ENCODE results near the gene PPARA. TPM values are rescaled to one million over a fixed set of nuclear protein-coding genes. Genes with fewer than 3 reads are reported as not detected.

The PPARA gene
- total RNA-seq, 2 experiments from 2014 or later, result 9.1 to 11.8 TPM

GRCh38 chr22:46139895-46140350, 10.4 kb upstream of the PPARA start:
- no peaks in the 10 kb centered on the region for H3K27me3 Mint-ChIP-seq
- POLR2A ChIA-PET, result no interaction called here

GRCh38 chr22:46140989-46141928, 9.1 kb upstream of the PPARA start:
- DNase-seq (no peak), ATAC-seq (no peak)
- POLR2A ChIA-PET, result no interaction called here
- H3K27ac Mint-ChIP-seq, result no peak overlapping the region
- CTCF ChIA-PET, result no interaction called here
- H3K36me3 Mint-ChIP-seq (ENCODE audit: low read depth), result no peaks in the 10 kb centered on the region
- H3K27me3 Mint-ChIP-seq, result no peaks in the 10 kb centered on the region
- TF ChIP-seq CTCF (IDR thresholded peaks at IDR 0.05), result no peak
- no peaks in the 10 kb centered on the region for H3K9me3 Mint-ChIP-seq
- no peak overlapping the region for H3K4me3 Mint-ChIP-seq
- intact Hi-C loops (cut with micrococcal nuclease), result no loop called here
- no peaks in the 10 kb centered on the region for H3K4me1 Mint-ChIP-seq (ENCODE audit: low read depth)

More at GRCh38 chr22:46139895-46140350, 10.4 kb upstream of the PPARA start:
- TF ChIP-seq CTCF (IDR thresholded peaks at IDR 0.05), result no peak
- DNase-seq, result no peak
- intact Hi-C loops (cut with micrococcal nuclease), result no loop called here
- Mint-ChIP-seq H3K27ac (no peak overlapping the region), H3K4me3 (no peak overlapping the region), H3K36me3 (ENCODE audit: low read depth) (no peaks in the 10 kb centered on the region), H3K4me1 (ENCODE audit: low read depth) (no peaks in the 10 kb centered on the region), H3K9me3 (no peaks in the 10 kb centered on the region)
- CTCF ChIA-PET, result no interaction called here
- no peak for ATAC-seq

GRCh38 chr22:46142548-46143490, 7.5 kb upstream of the PPARA start:
- ChIA-PET CTCF (interaction anchor here (1.5 kb wide), 1 partner anchor 137 kb away, joined by 3 read pairs; no protein-coding TSS in a partner anchor), POLR2A (interaction anchor here (0.6 kb wide), 1 partner anchor 32 kb away, joined by 3 read pairs; no protein-coding TSS in a partner anchor)
- intact Hi-C loops (cut with micrococcal nuclease), result no loop called here
- H3K27ac Mint-ChIP-seq, result no peak overlapping the region
- no peak for TF ChIP-seq CTCF (IDR thresholded peaks at IDR 0.05)
- no peak for DNase-seq
- no peaks in the 10 kb centered on the region for H3K9me3 Mint-ChIP-seq
- no peaks in the 10 kb centered on the region for H3K36me3 Mint-ChIP-seq (ENCODE audit: low read depth)
- no peaks in the 10 kb centered on the region for H3K4me1 Mint-ChIP-seq (ENCODE audit: low read depth)
- no peak overlapping the region for H3K4me3 Mint-ChIP-seq
- H3K27me3 Mint-ChIP-seq, result no peaks in the 10 kb centered on the region
- no peak for ATAC-seq

- H3K9me3 Mint-ChIP-seq, result no peaks in the 10 kb centered on the region
- H3K36me3 Mint-ChIP-seq (ENCODE audit: low read depth), result no peaks in the 10 kb centered on the region
- POLR2A ChIA-PET, result interaction anchor here (0.6 kb wide), 1 partner anchor 81 kb away, joined by 3 read pairs; no protein-coding TSS in a partner anchor
- no peaks in the 10 kb centered on the region for H3K4me1 Mint-ChIP-seq (ENCODE audit: low read depth)
- H3K27me3 Mint-ChIP-seq, result no peaks in the 10 kb centered on the region
- intact Hi-C loops (cut with micrococcal nuclease), result no loop called here
- ATAC-seq (no peak), DNase-seq (no peak)
- H3K27ac Mint-ChIP-seq, result no peak overlapping the region
- no peak for TF ChIP-seq CTCF (IDR thresholded peaks at IDR 0.05)
- CTCF ChIA-PET, result interaction anchor here (1.5 kb wide), 1 partner anchor 137 kb away, joined by 3 read pairs; no protein-coding TSS in a partner anchor
- H3K4me3 Mint-ChIP-seq, result no peak overlapping the region
These were observed 6.7 kb upstream of the PPARA start for GRCh38 chr22:46143491-46144147.

All from activated CD8-positive, alpha-beta T cell treated with anti-CD3 and anti-CD28 coated beads for 36 hours (primary cell).